ENCODE measurements around the gene FCN3.

DNA sequence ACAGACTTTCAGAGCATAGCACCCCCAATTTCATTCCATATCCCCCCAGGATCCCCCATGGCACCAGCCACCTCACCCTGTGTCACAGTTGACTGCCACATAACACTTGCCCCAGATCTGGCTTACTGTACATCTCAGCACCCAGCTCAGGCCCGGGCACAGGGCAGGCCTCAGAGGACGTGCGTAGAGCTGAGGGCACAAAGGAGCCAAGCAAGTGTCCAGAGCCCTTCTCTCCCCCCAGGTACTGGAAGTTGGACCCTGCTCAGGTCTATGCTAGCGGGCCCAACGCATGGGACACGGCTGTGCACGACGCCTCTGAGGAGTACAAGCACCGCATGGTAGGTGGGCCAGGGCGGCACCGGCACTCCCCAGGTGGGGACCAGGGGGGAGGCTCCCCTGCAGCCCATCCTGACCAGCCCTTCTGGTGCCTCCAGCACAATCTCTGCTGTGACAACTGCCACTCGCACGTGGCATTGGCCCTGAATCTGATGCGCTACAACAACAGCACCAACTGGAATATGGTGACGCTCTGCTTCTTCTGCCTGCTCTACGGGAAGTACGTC is 40.8 kb downstream of the FCN3 start:
- TF ChIP-seq POLR2A (IDR thresholded peaks at IDR 0.05), result no peak
- TF ChIP-seq, protein P1, sequence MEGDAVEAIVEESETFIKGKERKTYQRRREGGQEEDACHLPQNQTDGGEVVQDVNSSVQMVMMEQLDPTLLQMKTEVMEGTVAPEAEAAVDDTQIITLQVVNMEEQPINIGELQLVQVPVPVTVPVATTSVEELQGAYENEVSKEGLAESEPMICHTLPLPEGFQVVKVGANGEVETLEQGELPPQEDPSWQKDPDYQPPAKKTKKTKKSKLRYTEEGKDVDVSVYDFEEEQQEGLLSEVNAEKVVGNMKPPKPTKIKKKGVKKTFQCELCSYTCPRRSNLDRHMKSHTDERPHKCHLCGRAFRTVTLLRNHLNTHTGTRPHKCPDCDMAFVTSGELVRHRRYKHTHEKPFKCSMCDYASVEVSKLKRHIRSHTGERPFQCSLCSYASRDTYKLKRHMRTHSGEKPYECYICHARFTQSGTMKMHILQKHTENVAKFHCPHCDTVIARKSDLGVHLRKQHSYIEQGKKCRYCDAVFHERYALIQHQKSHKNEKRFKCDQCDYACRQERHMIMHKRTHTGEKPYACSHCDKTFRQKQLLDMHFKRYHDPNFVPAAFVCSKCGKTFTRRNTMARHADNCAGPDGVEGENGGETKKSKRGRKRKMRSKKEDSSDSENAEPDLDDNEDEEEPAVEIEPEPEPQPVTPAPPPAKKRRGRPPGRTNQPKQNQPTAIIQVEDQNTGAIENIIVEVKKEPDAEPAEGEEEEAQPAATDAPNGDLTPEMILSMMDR (IDR thresholded peaks at IDR 0.05), result no peak
